Measurements from ENCODE around the gene TJP2.

TJP2 gene

GRCh38 chr9:69243116-69243515 is 69.0 kb downstream of the TJP2 start:
- H3K27me3 ChIP-seq (replicated peaks; ENCODE audit: control insufficient read depth, insufficient read depth, low read length, poor library complexity, severe bottlenecking) = no peaks in the 10 kb centered on the region
- no peaks in the 10 kb centered on the region for H3K36me3 ChIP-seq (ENCODE audit: control insufficient read depth, insufficient read depth, low read length)
- no peak overlapping the region for H3K27ac ChIP-seq (ENCODE audit: insufficient read depth, low read length, poor library complexity, severe bottlenecking)
- no peak for DNase-seq
- H3K9me3 ChIP-seq (ENCODE audit: control insufficient read depth, low read length) = no peaks in the 10 kb centered on the region
- no peak overlapping the region for H3K4me3 ChIP-seq (ENCODE audit: insufficient read depth, low read depth, low read length, poor library complexity, severe bottlenecking)
- H3K4me1 ChIP-seq (ENCODE audit: control insufficient read depth, insufficient read depth, low read length, poor library complexity, severe bottlenecking) = no peaks in the 10 kb centered on the region

DNA sequence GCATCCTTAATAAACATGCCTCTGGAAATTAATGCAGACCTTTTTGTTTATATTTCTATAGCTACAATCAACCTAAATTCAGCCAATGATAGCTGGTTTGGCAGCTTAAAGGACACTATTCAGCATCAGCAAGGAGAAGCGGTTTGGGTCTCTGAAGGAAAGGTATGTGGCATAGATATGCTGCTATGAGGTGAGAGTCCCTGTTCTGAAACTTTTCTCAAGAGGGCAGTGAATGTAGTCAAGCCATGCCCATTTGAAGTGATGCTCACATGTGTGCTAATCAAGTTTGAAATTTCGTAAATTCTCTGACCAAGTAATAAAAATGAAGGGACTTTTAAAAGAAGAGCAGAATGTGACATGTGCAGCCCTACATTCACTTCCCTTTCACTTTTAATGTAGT is 72.6 kb downstream of the TJP2 start:
- no peaks in the 10 kb centered on the region for H3K4me1 ChIP-seq (ENCODE audit: control insufficient read depth, insufficient read depth, low read length, poor library complexity, severe bottlenecking)
- no peaks in the 10 kb centered on the region for H3K36me3 ChIP-seq (ENCODE audit: control insufficient read depth, insufficient read depth, low read length)
- H3K4me3 ChIP-seq (ENCODE audit: insufficient read depth, low read depth, low read length, poor library complexity, severe bottlenecking) = no peak overlapping the region
- DNase-seq = no peak
- H3K9me3 ChIP-seq (ENCODE audit: control insufficient read depth, low read length) = no peaks in the 10 kb centered on the region
- no peak overlapping the region for H3K27ac ChIP-seq (ENCODE audit: insufficient read depth, low read length, poor library complexity, severe bottlenecking)
- no peaks in the 10 kb centered on the region for H3K27me3 ChIP-seq (replicated peaks; ENCODE audit: control insufficient read depth, insufficient read depth, low read length, poor library complexity, severe bottlenecking)

DNA sequence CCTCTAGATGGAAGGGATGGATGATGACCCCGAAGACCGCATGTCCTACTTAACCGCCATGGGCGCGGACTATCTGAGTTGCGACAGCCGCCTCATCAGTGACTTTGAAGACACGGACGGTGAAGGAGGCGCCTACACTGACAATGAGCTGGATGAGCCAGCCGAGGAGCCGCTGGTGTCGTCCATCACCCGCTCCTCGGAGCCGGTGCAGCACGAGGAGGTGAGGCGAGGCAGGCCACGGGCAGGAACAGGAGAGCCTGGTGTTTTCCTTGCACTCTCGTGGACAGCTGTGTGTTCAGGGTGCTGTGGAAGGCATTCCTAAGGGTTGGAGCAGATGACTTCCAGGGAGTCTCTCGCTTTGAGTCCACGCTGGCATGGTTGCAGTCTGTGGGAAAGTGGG is 73.9 kb downstream of the TJP2 start:
- Histone ChIP-seq H3K27me3 (replicated peaks; ENCODE audit: control insufficient read depth, insufficient read depth, low read length, poor library complexity, severe bottlenecking) (no peaks in the 10 kb centered on the region), H3K36me3 (ENCODE audit: control insufficient read depth, insufficient read depth, low read length) (no peaks in the 10 kb centered on the region), H3K4me1 (ENCODE audit: control insufficient read depth, insufficient read depth, low read length, poor library complexity, severe bottlenecking) (no peaks in the 10 kb centered on the region), H3K4me3 (ENCODE audit: insufficient read depth, low read depth, low read length, poor library complexity, severe bottlenecking) (no peak overlapping the region), H3K27ac (ENCODE audit: insufficient read depth, low read length, poor library complexity, severe bottlenecking) (no peak overlapping the region), H3K9me3 (ENCODE audit: control insufficient read depth, low read length) (no peaks in the 10 kb centered on the region)
- no peak for DNase-seq

DNA sequence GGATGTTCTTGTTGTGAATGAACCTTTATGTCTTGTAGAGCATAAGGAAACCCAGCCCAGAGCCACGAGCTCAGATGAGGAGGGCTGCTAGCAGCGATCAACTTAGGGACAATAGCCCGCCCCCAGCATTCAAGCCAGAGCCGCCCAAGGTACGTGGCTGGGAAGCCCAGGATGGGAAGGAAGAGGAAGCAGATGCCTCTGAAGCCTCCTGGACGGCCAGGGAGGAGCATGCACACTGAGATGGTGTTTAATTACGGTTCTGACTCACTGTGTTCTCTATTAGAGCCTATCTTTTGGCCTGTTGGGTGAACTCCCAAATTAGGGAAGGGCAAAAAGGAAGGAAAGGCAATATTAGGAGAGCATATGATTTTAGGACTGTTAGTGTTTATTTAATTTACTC is 75.3 kb downstream of the TJP2 start:
- no peaks in the 10 kb centered on the region for H3K9me3 ChIP-seq (ENCODE audit: control insufficient read depth, low read length)
- no peaks in the 10 kb centered on the region for H3K36me3 ChIP-seq (ENCODE audit: control insufficient read depth, insufficient read depth, low read length)
- H3K4me3 ChIP-seq (ENCODE audit: insufficient read depth, low read depth, low read length, poor library complexity, severe bottlenecking) = no peak overlapping the region
- H3K4me1 ChIP-seq (ENCODE audit: control insufficient read depth, insufficient read depth, low read length, poor library complexity, severe bottlenecking) = no peaks in the 10 kb centered on the region
- no peaks in the 10 kb centered on the region for H3K27me3 ChIP-seq (replicated peaks; ENCODE audit: control insufficient read depth, insufficient read depth, low read length, poor library complexity, severe bottlenecking)
- DNase-seq = no peak
- H3K27ac ChIP-seq (ENCODE audit: insufficient read depth, low read length, poor library complexity, severe bottlenecking) = no peak overlapping the region

GRCh38 chr9:69250681-69251080 is 76.6 kb downstream of the TJP2 start:
- Histone ChIP-seq H3K4me3 (ENCODE audit: insufficient read depth, low read depth, low read length, poor library complexity, severe bottlenecking) (no peak overlapping the region), H3K9me3 (ENCODE audit: control insufficient read depth, low read length) (no peaks in the 10 kb centered on the region)
- no peak for DNase-seq

DNA sequence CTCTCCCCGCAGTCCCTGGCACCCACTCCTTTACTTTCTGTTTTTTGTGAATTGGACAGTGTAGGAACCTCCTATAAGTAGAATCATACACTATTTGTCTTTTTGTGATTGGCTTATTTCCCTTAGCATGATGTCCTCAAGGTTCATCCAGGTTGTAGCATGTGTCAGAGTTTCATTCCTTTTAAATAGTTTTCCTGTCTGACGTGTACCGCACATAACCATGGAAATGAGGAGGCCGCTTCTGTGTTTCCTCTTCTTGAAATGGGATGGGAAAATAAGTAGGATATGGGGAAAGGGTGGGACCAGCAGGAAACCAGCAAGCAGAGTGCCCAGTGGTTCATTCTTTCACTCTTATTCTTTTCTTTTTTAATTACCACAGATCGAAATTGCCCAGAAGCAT is 78.4 kb downstream of the TJP2 start:
- Histone ChIP-seq H3K27ac (ENCODE audit: insufficient read depth, low read length, poor library complexity, severe bottlenecking) (no peak overlapping the region), H3K27me3 (replicated peaks; ENCODE audit: control insufficient read depth, insufficient read depth, low read length, poor library complexity, severe bottlenecking) (no peaks in the 10 kb centered on the region), H3K9me3 (ENCODE audit: control insufficient read depth, low read length) (no peaks in the 10 kb centered on the region), H3K4me1 (ENCODE audit: control insufficient read depth, insufficient read depth, low read length, poor library complexity, severe bottlenecking) (no peaks in the 10 kb centered on the region), H3K4me3 (ENCODE audit: insufficient read depth, low read depth, low read length, poor library complexity, severe bottlenecking) (no peak overlapping the region), H3K36me3 (ENCODE audit: control insufficient read depth, insufficient read depth, low read length) (no peaks in the 10 kb centered on the region)
- no peak for DNase-seq

More at GRCh38 chr9:69250681-69251080, 76.6 kb downstream of the TJP2 start:
- no peaks in the 10 kb centered on the region for H3K4me1 ChIP-seq (ENCODE audit: control insufficient read depth, insufficient read depth, low read length, poor library complexity, severe bottlenecking)
- H3K27ac ChIP-seq (ENCODE audit: insufficient read depth, low read length, poor library complexity, severe bottlenecking) = no peak overlapping the region
- H3K27me3 ChIP-seq (replicated peaks; ENCODE audit: control insufficient read depth, insufficient read depth, low read length, poor library complexity, severe bottlenecking) = no peaks in the 10 kb centered on the region
- H3K36me3 ChIP-seq (ENCODE audit: control insufficient read depth, insufficient read depth, low read length) = no peaks in the 10 kb centered on the region

GRCh38 chr9:69253057-69253456 is 79.0 kb downstream of the TJP2 start:
- H3K36me3 ChIP-seq (ENCODE audit: control insufficient read depth, insufficient read depth, low read length) = no peaks in the 10 kb centered on the region
- H3K27ac ChIP-seq (ENCODE audit: insufficient read depth, low read length, poor library complexity, severe bottlenecking) = no peak overlapping the region
- no peaks in the 10 kb centered on the region for H3K9me3 ChIP-seq (ENCODE audit: control insufficient read depth, low read length)
- DNase-seq = no peak
- H3K4me1 ChIP-seq (ENCODE audit: control insufficient read depth, insufficient read depth, low read length, poor library complexity, severe bottlenecking) = no peaks in the 10 kb centered on the region
- H3K27me3 ChIP-seq (replicated peaks; ENCODE audit: control insufficient read depth, insufficient read depth, low read length, poor library complexity, severe bottlenecking) = no peaks in the 10 kb centered on the region
- H3K4me3 ChIP-seq (ENCODE audit: insufficient read depth, low read depth, low read length, poor library complexity, severe bottlenecking) = no peak overlapping the region

GRCh38 chr9:69254223-69254622 is 80.1 kb downstream of the TJP2 start:
- Histone ChIP-seq H3K4me1 (ENCODE audit: control insufficient read depth, insufficient read depth, low read length, poor library complexity, severe bottlenecking) (no peaks in the 10 kb centered on the region), H3K4me3 (ENCODE audit: insufficient read depth, low read depth, low read length, poor library complexity, severe bottlenecking) (no peak overlapping the region), H3K36me3 (ENCODE audit: control insufficient read depth, insufficient read depth, low read length) (no peaks in the 10 kb centered on the region), H3K27ac (ENCODE audit: insufficient read depth, low read length, poor library complexity, severe bottlenecking) (no peak overlapping the region), H3K9me3 (ENCODE audit: control insufficient read depth, low read length) (no peaks in the 10 kb centered on the region), H3K27me3 (replicated peaks; ENCODE audit: control insufficient read depth, insufficient read depth, low read length, poor library complexity, severe bottlenecking) (no peaks in the 10 kb centered on the region)
- no peak for DNase-seq

- H3K4me1 ChIP-seq (ENCODE audit: control insufficient read depth, insufficient read depth, low read length, poor library complexity, severe bottlenecking) = no peaks in the 10 kb centered on the region
- H3K36me3 ChIP-seq (ENCODE audit: control insufficient read depth, insufficient read depth, low read length) = no peaks in the 10 kb centered on the region
- no peaks in the 10 kb centered on the region for H3K9me3 ChIP-seq (ENCODE audit: control insufficient read depth, low read length)
- DNase-seq = no peak
- no peak overlapping the region for H3K27ac ChIP-seq (ENCODE audit: insufficient read depth, low read length, poor library complexity, severe bottlenecking)
- H3K4me3 ChIP-seq (ENCODE audit: insufficient read depth, low read depth, low read length, poor library complexity, severe bottlenecking) = no peak overlapping the region
- no peaks in the 10 kb centered on the region for H3K27me3 ChIP-seq (replicated peaks; ENCODE audit: control insufficient read depth, insufficient read depth, low read length, poor library complexity, severe bottlenecking)
These were observed 81.5 kb downstream of the TJP2 start for GRCh38 chr9:69255591-69255990.

DNA sequence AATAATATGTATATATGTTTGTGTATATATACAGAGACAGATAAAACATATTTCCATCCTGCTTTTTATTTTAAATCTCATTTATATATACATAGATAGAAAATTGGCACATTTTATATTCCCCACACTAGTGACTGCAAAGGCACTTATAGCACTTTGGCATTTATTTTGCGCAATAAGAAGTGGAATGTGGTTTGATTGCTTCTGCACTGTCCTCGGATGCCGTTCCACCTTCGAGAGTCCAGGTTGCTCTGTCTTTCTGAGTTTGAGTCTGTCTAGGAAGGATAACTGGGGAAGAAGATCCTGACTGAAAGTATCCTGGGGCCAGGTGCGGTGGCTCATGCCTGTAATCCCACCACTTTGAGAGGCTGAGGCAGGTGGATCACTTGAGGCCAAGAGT is 84.5 kb downstream of the TJP2 start:
- no peak for DNase-seq
- H3K4me1 ChIP-seq (ENCODE audit: control insufficient read depth, insufficient read depth, low read length, poor library complexity, severe bottlenecking) = no peaks in the 10 kb centered on the region
- H3K9me3 ChIP-seq (ENCODE audit: control insufficient read depth, low read length) = no peaks in the 10 kb centered on the region
- no peaks in the 10 kb centered on the region for H3K27me3 ChIP-seq (replicated peaks; ENCODE audit: control insufficient read depth, insufficient read depth, low read length, poor library complexity, severe bottlenecking)
- no peak overlapping the region for H3K27ac ChIP-seq (ENCODE audit: insufficient read depth, low read length, poor library complexity, severe bottlenecking)
- no peaks in the 10 kb centered on the region for H3K36me3 ChIP-seq (ENCODE audit: control insufficient read depth, insufficient read depth, low read length)
- no peak overlapping the region for H3K4me3 ChIP-seq (ENCODE audit: insufficient read depth, low read depth, low read length, poor library complexity, severe bottlenecking)

GRCh38 chr9:69260161-69260560 is 86.1 kb downstream of the TJP2 start:
- H3K36me3 ChIP-seq (ENCODE audit: control insufficient read depth, insufficient read depth, low read length) = no peaks in the 10 kb centered on the region
- DNase-seq = no peak
- no peak overlapping the region for H3K27ac ChIP-seq (ENCODE audit: insufficient read depth, low read length, poor library complexity, severe bottlenecking)
- no peak overlapping the region for H3K4me3 ChIP-seq (ENCODE audit: insufficient read depth, low read depth, low read length, poor library complexity, severe bottlenecking)
- no peaks in the 10 kb centered on the region for H3K9me3 ChIP-seq (ENCODE audit: control insufficient read depth, low read length)
- no peaks in the 10 kb centered on the region for H3K27me3 ChIP-seq (replicated peaks; ENCODE audit: control insufficient read depth, insufficient read depth, low read length, poor library complexity, severe bottlenecking)
- H3K4me1 ChIP-seq (ENCODE audit: control insufficient read depth, insufficient read depth, low read length, poor library complexity, severe bottlenecking) = no peaks in the 10 kb centered on the region
